HL-60 (cell line): ENCODE results near the gene PLD5.

Experiments used
- DNase-seq, 2 experiments: peaks; one replicate each; pipeline ENCODE4 v3.0.0-alpha.2; 2010 to 2020; ENCODE audit warnings: low read depth in 1 of 2, low spot score in 1 of 2
- H3K27ac ChIP-seq: fragments of 250-450 bp; sonication (Bioruptor Pico); replicated peaks from 2 replicates; pipeline ENCODE4 v1.5.1; 2020; ENCODE audit warnings: mild to moderate bottlenecking, moderate library complexity
- H3K27me3 ChIP-seq: fragments of 250-450 bp; sonication (Bioruptor Pico); 2 replicates; pipeline ENCODE4 v1.5.1; 2021; ENCODE audit warnings: mild to moderate bottlenecking, moderate library complexity; ENCODE audit not compliant: insufficient read depth, poor library complexity, severe bottlenecking
- H3K4me3 ChIP-seq: replicated peaks from 2 replicates; pipeline ENCODE4 v1.5.1; 2011; ENCODE audit warnings: mild to moderate bottlenecking, control low read depth, low read length; ENCODE audit not compliant: insufficient read depth
- CTCF ChIP-seq: IDR thresholded peaks from one replicate; pipeline ENCODE4 v1.5.1; 2011; ENCODE audit warnings: low read length, control low read depth, inconsistent platforms; ENCODE audit not compliant: insufficient read depth
- GABPA ChIP-seq: IDR thresholded peaks from 2 replicates; pipeline ENCODE4 v1.6.1; 2012; ENCODE audit warnings: low read depth
- POLR2AphosphoS5 ChIP-seq: IDR thresholded peaks from 2 replicates; pipeline ENCODE4 v1.6.1; 2012; ENCODE audit warnings: low read depth
- REST ChIP-seq: IDR thresholded peaks from 2 replicates; pipeline ENCODE4 v1.6.1; 2012; ENCODE audit warnings: low read depth; ENCODE audit not compliant: insufficient replicate concordance
- SPI1 ChIP-seq: IDR thresholded peaks from 2 replicates; pipeline ENCODE4 v1.6.1; 2012; ENCODE audit warnings: low read depth, mild to moderate bottlenecking, borderline replicate concordance

Gene PLD5

GRCh38 chr1:242239398-242239797 lies 285.1 kb downstream of the PLD5 start:
- Histone ChIP-seq H3K27me3 (no peaks in the 10 kb centered on the region), H3K4me3 (no peak overlapping the region), H3K27ac (no peak overlapping the region)
- no peak for DNase-seq
- no peak for TF ChIP-seq CTCF
- TF ChIP-seq GABPA: no peak
- no peak for TF ChIP-seq POLR2AphosphoS5
- TF ChIP-seq SPI1: no peak
- no peak for TF ChIP-seq REST

- no peak overlapping the region for H3K4me3 ChIP-seq
- H3K27me3 ChIP-seq: no peaks in the 10 kb centered on the region
- TF ChIP-seq SPI1: no peak
- no peak for TF ChIP-seq REST
- TF ChIP-seq GABPA: no peak
- TF ChIP-seq CTCF: no peak
- DNase-seq: no peak
- H3K27ac ChIP-seq: no peak overlapping the region
Measured at GRCh38 chr1:242237051-242237450, 287.4 kb downstream of the PLD5 start.

- no peak overlapping the region for H3K27ac ChIP-seq
- no peak overlapping the region for H3K4me3 ChIP-seq
- DNase-seq: no peak
- no peaks in the 10 kb centered on the region for H3K27me3 ChIP-seq
- no peak for TF ChIP-seq SPI1
- no peak for TF ChIP-seq CTCF
Measured at GRCh38 chr1:242228991-242229390, 295.5 kb downstream of the PLD5 start.

- Histone ChIP-seq H3K27ac (no peak overlapping the region), H3K4me3 (no peak overlapping the region), H3K27me3 (no peaks in the 10 kb centered on the region)
- no peak for TF ChIP-seq SPI1
- TF ChIP-seq GABPA: no peak
- TF ChIP-seq REST: no peak
- no peak for TF ChIP-seq POLR2AphosphoS5
- TF ChIP-seq CTCF: no peak
- DNase-seq: no peak
Measured at GRCh38 chr1:242225767-242226573, 298.5 kb downstream of the PLD5 start.
